Endometrium (tissue), 2 donors: ENCODE results near the gene CFAP45.

Experiments
- FAIRE-seq: peaks from 2 replicates; lab custom pipeline; 2012; peaks lifted over from hg19 to GRCh38; lab: Jason Lieb, UNC
- donor health status: control.
- donor health status: control.

The CFAP45 gene, protein sequence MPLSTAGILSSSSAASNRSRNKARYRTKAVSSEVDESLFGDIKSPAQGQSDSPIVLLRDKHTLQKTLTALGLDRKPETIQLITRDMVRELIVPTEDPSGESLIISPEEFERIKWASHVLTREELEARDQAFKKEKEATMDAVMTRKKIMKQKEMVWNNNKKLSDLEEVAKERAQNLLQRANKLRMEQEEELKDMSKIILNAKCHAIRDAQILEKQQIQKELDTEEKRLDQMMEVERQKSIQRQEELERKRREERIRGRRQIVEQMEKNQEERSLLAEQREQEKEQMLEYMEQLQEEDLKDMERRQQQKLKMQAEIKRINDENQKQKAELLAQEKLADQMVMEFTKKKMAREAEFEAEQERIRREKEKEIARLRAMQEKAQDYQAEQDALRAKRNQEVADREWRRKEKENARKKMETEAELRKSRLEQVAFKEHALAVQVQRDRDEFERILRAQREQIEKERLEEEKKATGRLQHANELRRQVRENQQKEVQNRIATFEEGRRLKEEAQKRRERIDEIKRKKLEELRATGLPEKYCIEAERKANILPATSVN

DNA sequence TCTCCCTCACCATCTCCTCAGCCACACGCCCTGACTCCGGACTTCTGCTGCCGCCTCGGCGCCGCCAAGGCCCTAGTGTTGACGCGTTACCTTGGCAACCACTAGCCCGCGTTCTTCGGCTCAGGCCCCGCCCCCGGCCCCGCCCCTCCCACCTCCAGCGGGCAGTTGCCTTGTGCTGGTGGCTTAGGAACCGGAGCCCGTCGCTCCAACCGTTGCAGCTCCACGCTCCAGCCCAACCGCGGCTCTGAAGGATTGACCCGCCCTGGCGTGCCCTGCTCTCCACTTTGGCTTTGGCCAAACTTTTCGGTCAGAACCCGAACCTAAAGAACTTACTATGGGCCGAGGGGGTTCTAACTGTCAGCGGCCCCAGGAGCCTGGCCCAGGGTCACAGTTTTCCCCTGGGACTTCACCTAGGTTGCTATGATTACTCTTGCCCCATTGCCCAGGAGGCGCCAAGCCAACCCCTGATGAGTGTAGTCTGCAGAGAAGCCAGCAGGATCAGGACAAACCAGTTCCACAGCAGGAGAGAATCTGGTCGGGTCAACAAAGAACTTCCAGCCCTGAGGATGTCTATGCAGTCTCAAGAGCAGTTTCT lies at the start of gene CFAP45:
Gene CFAP45, minus strand, starts transcription at position 80 of the 595 bp plus-strand sequence. Its CDS starts 67 bp downstream, at position 13.
- no peak for FAIRE-seq

DNA sequence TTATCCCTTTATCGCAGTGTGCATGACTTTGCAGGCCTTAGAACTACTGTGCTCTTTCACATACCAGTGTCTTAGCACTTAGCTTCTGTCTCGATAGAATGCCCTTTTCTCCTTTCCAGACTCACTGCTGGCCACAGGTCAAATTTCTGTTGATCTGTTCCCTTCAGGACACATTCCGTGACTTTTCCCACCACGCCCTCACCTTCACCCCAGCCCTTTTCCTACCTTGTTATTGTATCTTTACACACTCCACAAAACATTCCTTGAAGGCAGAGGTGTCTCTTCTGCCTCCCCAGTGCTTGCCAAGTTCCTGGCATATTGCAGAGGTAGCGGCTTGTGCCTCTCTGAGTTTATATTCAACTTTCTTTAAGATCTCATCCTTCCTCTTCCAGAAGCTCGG lies 49.2 kb upstream of the CFAP45 start:
- no peak for FAIRE-seq

DNA sequence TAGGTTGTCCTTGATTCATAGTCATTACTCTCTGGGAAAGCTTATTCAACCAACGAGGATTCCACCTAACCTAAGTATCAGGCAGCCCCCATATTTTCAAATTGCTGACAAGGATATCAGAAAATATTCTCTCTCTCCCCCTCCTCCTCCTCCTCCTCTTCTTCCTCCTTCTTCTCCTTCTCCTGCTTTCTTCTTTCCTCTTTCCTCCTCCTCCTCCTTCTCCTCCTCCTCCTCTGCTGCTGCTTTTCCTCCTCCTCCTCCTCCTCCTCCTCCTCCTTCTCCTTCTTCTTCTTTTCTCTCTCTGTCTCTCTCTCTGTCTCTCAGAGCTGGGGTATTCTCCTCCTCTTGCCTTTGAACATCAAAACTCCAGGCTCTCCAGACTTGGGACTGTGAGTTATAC lies 48.0 kb upstream of the CFAP45 start:
- no peak for FAIRE-seq

DNA sequence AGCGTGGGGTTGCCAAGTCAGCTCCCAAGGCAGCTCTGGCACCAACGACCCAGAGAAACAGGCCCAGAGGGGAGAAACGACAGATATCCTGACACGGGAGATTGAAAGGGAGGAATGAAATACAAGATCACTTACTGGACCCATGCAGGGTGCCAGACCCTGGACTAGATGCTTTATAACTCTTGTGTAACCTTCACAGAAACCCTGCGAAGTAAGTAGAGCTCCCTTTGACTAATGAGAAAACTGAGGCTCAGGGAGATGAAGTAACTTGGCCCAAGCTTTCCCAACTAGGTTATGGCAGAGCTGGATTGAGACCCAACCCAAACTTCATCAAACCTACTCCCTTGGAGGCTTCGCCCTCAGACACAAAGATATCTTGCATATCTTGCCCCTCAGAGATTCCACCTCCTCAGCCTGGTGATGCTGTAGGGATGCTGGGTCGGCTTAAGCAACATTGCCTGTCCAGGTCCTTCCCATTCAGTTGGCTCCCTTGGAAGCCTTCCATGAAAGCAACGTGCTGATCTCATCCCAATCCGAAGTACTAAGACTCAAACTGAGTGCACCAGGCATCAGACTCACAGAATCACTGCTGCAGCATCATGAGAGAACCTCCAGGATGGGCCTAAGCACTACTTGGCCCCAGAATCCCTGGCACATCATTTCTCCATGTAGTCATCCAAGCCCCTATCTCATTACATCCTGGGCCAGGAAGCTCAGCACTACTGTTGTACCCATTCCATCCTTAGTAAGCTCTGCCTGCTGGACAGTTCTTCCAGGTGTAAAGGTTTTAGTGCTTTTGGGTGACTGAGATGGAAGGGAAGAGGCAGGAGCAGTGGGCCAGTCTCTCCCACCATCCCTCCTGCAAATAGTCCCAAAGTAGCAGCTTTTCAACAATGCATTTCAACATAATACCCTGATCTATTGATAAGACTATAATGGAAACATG lies 46.5 kb upstream of the CFAP45 start:
- FAIRE-seq: no peak

DNA sequence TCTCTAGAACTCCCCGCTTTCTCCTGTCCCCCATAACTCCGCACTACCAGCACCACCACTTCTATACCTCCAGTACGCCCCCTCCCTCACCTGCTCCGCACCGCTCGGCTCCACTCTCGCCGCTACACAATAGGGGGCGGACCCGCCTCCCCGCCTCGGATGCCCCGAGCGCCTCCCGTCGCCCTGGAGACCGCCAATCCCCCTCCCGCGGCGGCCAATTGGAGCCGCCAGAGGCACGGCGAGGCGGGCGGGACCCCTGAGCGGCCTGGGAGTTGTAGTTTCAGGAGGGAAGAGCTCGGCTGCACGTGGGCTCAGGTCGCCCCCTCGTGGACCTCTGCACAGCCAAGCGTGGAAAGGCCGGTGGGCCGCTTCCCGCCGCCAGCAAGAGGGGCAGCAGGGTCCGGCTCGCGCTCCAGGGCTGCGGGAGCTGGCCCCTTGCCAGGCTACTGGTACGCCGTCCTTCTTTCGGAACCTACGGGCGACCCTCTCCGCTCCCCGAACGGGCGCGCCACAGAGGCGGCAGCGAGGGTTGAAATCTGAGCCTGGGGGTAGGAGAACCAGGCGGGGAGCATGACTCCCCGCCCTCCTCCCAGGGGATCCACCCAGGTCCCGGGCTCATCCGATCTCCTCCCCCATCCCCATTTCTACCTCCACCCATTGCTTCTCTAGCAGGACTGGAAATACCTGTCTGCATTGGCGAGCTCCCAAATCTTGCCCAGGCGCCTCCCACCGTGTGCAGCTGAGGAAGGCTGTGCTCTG lies 45.7 kb upstream of the CFAP45 start, which contains the start of gene IGSF9:
Gene IGSF9, minus strand, starts transcription at position 131 of the 759 bp plus-strand sequence. CDS start 2,159 bp downstream, outside the sequence.
- FAIRE-seq: no peak

DNA sequence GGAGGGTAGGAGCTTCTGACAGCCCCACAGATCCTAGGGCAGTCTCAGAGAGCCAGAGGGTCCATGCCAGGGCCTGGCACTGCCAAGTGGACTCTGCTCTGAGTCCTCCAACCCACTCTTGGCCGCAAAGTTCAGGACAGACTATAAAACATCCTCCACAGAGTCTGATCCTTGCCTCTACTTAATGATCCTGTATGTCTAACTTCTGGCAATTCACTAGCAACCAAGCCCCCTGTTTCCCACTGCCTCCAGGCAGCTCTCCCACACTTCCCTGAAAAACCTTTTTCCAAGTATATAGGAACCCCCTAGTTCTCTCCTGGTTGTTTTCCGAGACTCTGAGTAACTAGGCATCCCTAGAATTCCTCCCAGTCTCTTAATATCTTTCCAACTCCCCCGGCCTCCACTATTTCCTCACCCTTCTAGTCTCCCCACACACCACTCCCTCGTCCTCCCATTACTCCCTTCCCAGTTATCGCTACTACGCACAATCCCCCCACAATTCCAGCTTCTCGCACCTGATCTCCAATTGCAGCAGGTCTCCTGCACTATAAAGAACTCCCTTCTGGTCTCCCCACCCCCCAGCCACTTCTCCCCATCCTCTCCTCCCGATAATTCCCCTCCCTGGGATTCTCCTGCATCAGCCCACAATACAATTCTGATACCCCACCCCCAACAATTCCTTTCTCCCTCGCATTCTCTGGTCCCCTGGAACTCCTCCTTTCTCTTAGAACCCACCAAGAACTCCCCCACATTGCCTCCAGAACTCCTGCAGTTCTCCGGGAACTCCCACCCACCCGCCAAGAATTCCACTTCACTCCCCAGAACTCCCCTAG lies 44.9 kb upstream of the CFAP45 start:
- no peak for FAIRE-seq

DNA sequence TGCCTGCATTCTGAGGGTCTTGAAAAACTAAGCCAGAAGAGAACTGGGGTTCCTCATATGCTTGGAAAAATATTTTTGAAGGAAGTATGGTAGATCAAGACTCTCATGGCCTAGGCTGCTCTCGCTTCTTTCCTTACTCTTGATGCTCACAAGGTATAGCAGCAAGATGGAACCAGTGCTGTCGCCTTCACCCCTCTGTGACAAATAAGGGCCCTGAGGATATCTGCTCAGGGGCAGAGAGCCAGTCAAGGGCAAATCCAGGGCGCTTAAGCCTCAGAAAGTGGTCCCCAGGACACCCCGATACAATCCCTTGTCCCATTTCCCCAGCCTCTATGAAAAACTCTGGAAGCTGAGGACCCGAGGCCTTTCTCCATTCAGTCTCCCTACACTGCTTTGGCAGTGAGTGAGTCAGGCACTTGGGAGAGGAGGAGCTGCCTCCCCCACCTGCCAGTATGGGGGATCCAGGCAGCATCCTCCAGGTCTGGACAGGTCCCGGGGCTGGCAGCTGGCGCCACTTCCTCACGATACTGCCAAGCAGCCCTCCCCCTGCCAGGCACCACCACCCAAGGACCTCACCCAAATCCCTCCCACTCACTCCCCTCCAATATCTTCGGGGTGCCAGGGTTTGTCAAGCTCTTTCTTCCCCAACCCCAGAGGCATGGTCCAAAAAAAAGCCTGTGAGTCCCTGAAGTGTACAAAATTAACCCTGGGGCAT lies 44.1 kb upstream of the CFAP45 start:
- no peak for FAIRE-seq

DNA sequence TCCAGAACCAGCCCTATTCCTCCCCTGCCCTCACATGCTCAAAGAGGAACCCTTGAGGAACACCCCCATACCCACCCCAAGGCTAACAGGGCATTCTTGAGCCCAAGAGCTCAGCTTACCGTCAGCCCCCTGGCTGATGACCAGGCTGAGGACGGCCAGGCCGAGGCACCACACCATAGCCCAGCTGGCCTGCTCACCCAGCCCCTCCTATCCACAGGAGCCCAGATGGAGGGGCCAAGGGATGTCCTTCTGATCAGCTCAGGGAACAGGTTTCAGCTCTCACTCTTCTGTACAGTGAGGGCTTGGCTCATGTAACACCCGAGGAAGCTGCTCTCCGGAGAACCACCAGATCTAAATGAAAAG lies 43.3 kb upstream of the CFAP45 start:
- FAIRE-seq: no peak

DNA sequence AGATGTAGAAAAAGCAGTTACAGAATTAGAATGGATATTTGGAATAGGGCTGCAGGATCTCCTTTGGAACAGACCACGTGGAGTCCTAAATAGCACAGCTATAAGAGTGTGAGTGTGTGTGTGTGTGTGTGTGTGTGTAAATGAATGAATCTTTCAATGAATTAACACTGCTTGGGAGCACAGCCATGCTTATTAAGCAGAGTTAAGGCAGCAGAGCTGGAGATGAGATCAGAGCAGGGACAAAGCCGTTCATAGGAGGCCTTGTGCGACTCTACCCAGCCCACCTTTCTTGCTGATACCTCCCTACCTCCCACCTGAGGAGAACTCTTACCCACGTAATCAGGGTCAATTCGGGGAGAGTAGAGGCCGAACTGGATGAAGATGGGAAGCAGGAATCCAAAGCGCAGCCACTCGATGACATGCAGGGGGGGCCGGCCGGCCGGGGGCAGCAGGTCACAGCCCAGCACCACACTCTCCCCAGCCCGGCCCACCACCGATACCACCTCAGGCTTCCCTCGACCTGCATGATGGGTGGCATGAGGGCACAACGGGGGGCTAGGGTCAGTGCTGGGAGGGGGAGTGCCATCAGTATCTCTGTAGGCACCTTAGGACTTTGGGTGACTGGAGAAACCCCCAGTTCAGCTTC lies 42.8 kb upstream of the CFAP45 start:
- FAIRE-seq: no peak

DNA sequence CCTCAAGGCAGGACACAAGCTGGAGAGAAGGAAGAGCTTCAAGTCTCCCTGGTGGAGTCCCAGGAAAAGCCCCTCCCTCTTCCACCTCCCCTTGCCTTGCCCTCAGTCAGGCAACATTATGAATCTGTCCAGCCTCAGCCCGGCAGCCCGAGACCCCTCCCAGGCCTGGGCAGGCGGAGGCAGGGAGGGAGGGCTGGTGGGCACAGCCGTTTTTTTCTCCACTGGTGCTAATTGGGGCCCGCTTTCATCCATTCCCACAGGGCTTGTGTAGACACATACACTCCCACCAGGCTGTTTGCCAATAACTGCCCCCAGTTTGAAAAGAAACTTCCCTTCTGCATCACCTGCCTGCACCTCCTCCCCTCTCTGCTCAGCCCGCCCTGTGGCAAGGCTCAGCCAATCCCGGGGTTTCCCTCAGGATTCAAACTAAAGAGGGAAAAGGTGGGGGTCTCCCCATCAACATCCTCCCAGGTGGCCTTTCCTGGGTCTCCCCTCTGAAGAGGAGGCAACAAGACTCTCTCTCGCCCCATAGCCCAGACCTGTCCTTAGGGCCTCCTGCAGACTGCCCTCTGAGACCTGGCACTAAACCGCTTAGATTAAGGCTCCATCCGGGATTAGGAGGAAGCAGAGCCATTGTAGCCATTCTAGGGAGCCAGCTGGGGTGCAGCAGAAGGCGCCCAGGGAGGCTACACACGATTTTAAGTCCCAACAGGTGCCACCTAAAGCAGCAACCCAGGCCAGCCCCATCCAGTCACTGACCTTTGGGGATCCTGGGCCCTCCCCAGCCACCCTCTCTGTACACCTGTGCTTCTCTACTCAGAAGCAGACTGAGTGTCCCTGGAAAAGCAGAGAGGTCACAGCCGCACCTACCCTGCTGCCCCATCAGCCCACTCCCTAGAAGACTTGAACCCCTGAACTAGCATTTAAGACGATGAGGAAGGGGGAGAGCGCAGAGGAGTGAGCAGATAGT lies 41.9 kb upstream of the CFAP45 start:
- FAIRE-seq: no peak

DNA sequence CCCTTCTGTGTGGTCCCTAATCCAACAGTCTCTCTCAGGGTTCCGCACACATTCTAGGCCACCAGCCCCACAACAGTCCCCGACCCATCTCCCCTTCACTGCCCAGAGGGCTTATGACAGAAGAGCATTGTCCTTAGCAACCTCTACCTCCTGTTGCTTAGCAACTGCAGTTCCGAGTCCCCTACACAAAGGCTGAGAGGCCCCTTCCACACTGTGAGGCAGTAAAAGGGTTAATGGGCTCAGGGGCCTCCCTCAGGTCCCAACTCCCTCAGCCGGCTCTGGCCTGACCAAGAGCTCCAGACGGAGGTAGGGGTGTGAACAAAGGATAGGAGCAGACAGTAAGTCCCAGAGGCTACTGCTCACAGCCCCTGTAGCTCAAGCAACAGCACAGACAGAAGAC lies 41.2 kb upstream of the CFAP45 start:
- no peak for FAIRE-seq

DNA sequence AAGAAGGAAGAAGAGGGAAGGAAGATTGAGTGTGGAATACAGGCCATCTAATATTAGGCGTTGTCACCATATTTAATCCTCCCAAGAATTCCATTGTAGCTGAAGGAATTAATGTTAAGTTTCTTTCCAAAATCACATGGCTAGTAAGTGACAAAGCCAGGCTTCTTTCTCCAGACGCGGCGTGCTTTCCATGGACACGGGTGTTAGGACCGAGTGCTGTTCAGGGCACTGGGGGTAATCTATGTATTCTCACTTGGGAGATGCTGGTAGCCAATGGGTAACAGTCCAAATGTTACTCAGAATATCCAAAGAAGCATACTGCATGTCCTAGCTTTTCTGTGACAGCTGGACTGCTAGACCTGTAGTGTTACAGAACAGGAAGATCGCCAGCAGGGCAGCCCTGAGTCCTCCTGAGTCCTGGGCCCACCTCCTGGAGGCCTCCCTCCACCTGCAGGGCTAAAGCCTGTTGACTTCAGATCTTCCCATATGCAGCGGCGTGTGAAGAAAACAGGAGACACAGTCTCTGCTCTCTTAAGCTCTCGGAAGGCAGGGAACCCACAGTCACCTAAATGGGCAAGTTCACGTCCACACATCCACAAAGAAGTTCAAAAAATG lies 40.1 kb upstream of the CFAP45 start:
- FAIRE-seq: no peak

DNA sequence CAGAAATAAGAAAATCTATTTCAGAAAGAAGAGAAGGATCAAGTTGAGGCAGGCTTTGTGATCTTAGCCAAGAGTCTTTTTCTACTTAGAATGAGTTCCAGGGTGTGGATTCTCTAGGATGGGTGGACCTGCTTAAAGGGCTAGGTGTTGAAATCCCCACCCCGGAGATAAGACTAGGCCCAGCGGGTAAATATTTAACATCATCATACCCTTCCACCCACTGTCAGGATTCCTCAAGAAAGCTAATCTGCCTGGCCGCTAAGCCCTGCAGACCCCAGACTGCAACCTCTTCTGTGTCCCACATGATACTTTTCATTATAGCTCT lies 39.7 kb upstream of the CFAP45 start:
- FAIRE-seq: no peak

DNA sequence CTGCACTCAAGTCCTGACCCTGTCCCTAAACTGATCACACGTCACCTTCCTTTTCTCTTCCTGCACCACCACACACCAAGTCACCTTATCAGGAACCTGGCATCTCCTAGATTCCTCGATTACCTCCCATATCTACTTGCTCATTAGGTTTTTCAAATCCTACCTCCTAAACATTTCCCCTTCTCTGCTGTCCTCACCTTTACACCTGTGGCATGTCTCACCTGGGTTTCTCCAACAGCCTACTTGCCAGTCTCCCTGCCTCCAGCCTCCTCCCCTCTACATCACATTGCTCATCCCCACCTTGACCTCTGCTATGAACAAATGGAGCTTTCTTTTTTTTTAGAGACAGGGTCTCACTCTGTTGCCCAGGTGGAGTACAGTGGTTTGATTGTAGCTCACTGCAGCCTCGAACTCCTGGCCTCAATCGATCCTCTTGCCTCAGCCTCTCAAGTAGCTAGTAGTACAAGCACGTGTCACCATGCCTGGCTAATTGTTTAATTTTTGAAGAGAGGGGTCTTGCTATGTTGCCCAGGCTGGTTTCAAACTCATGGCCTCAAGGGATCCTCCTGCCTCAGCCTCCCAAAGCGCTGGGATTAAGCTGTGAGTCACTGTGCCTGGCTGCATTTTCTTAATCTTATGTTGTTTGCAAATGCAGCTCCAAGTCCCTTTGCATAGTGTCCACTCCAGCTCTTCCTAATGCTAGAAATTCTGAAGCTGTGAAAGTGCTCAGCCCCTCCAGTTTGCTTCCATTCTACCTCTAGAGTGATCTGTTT lies 39.1 kb upstream of the CFAP45 start:
- FAIRE-seq: no peak

DNA sequence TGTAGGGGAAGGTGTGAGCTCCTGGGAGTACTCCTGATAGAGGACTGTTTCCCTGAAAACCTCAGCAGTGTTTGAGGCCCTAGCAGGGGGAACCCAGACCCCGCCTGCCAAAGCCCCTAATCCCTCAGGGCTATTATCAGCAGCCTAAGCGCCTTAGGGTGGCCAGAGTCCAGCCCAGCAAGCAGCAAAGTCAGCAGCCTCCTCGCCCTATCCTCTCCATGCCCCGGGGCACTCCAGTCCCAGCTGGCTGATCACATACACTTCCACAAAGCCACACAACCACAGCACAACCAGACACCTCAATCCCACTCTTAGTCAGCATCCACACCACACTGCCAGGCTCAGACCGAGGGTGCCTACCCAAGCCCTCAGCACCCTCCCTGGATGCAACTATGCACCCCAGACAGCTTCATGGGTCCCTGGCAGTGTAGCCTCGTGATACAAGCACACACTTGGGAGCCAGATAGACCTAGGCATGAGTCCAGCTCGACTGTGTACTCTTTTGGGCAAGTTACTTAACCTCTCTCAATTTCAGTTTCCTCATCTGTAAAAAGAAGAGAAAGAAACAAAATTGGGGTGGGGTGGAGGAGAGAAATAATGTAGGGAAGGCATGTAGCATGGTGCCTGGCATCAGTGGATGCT lies 38.4 kb upstream of the CFAP45 start:
- no peak for FAIRE-seq

DNA sequence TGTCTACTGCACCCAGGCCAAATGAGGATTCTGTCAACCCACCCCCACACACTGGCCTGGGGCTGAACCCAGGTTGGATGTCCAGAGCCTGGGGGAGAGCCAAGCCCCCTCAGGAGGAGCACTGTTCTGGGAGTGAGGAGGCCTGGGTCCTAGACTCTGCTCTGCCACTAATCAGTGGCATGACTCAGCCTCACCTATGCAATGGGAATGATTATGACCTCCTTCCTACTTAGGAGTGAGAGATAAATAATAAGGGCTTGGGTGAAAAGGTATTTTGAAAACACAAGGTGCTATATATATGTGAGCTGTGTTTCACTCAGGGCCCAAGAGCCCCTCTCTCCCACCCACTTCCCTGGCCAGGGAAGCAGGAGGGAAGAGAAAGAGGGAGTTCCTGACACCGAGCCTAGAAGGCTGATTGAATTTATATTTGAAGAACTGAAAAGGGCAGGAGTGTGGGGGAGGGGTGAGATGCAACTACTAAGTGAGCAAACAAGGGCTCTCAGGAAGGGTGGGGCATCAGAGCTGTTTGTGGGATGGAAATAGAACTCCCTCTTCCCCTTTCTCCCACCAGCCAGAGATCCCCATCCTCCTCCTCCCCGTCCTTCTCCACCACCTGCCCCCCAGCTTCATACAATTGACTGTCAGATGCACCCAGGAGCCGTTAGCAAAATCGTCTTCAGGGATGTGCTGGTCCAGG lies 37.2 kb upstream of the CFAP45 start:
- no peak for FAIRE-seq
